Dermis blood vessel endothelial cell (primary cell): ENCODE data around the gene GRXCR1. TPM values are rescaled to one million over a fixed set of nuclear protein-coding genes. Genes with fewer than 3 reads are reported as not detected.

Experiments used
- DNase-seq: peaks from one replicate; pipeline ENCODE4 v3.0.0; 2010
- total RNA-seq: library from RNA; depleted of rRNA; stranded (reverse); fragments of >200 nt; gene quantifications from 2 replicates; pipeline ENCODE4 v1.2.3, GENCODE V29; 2014

The GRXCR1 gene
- total RNA-seq, 1 donor from 2014 or later = not detected

DNA sequence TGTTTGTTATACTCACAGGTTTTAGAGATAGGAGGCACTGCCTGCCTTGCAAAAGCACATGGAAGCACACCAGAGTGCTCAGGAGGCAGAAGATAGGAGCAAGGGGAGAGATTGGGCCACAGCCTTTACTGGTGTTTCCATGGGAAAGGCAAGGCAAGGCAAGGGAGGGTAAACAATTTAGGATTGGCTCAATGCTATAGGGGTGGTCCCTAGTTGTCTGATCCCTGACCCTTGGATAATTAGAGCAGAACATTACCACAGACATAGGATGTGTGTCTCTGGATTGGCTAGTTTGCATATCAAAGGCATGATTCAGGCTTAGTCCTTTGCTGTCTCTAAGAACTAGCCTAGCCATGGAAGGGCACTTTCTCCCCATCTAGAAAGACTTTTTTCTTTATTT lies 36.1 kb downstream of the GRXCR1 start:
- DNase-seq = no peak

GRCh38 chr4:42942216-42942615 lies 49.7 kb downstream of the GRXCR1 start:
- no peak for DNase-seq

DNA sequence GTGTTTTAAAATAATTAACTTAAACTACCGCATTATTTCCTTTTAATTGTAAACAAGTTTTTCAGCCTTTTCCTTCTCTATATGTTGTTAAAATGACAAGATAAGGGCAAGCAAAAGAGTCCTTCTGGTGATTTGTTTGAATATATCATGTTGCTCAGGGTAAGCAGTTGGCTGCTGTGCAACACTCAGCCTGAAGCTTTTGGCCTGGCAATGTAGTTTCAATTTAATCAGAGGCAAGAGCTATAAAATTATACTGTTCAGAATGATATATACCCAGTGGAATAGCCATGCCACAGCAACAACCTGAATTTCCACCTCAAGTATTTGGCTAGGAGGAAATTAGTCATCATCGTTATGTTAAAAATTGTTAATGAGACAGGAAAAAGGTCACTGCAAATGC lies 53.4 kb downstream of the GRXCR1 start:
- no peak for DNase-seq

GRCh38 chr4:42953321-42953720 lies 60.8 kb downstream of the GRXCR1 start:
- DNase-seq = no peak

- no peak for DNase-seq
Measured at GRCh38 chr4:42954963-42955669, 62.6 kb downstream of the GRXCR1 start.

DNA sequence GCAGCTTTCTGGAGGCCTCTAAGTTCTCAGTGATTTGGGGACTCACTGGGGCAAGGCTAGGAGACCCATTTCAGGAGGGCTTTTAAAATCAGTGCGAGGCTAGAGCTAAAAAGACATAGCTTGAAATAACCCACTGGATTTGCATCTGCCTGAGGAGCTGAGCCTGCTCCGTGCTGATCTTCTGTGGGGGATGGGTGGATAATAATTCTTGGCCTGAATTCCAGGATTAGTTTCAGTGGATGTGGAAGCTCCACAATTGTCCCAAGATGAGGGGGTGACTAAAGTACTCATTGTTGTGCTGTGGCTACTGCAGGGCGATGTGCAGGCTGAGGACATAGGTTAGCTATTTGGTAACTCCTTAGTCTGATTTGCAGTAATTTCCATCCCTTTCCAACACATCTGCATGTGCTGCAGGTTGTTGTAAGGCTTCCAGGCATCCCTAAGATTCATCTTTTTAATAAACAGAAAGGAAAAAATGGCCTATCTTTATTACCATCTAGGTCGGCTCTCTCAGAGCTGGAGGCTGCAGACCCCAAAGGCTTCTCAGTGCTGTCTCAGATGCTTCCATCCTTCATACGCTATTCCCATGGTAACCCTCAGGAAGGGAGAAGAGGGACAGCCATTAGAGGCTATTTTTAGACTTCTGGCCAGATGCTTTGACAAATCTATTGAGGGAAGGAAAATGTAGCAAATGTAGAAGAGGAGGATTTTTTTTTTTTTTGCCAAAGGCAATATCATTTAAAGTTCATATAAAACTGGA lies 63.4 kb downstream of the GRXCR1 start:
- no peak for DNase-seq

- no peak for DNase-seq
Measured at GRCh38 chr4:42965326-42965725, 72.8 kb downstream of the GRXCR1 start.

- DNase-seq = no peak
Measured at GRCh38 chr4:42985976-42986375, 93.5 kb downstream of the GRXCR1 start.

DNA sequence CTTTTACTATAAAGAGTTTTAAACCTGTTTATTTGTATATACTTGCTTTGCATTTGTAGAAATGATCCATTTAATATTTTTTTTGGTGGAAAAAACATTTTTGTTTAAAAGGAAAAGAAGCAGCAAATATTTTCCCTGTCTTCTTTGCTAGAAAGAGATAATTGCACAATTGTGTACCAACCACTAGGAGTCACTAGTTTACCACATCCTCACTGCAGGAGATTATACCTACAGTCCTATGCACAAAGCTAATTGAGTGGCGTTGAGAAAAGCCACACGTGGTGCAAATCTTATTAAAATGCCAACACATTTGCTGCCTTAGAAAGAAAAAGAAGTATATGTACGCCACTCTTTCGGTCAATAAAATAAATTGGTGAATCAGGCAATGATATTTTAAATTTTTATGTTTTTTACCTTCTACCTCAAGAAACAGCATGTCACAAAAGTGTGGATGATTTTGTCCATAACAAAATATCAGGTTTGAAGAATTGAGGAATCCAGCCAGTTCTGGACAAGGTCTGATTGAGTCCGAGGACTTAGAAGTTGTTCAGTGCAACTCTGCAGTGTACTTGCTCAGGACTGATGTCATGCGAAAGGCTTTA lies 102.9 kb downstream of the GRXCR1 start:
- DNase-seq = peak; percentile 32

DNA sequence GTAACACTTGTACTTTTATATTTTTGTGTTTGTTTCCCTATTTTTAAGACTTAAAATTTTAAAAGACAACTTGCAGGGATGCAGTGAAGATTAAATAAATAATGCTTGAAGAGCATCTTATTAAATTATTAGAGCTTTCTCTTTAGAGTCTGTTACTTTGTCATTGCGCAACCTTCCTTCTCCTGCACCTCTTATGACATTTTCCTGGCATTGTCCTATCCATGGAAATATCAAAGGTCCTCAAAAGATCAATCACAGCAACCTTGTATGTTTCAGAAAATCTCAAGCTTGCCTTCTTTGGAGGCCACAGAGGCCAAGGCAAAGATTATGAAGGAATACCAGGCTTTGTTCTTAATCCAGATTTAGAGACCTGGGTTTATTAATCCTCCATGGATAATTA lies 116.3 kb downstream of the GRXCR1 start:
- no peak for DNase-seq

- DNase-seq = no peak
Measured at GRCh38 chr4:43014256-43014655, 121.7 kb downstream of the GRXCR1 start.

GRCh38 chr4:43041632-43042031 lies 149.1 kb downstream of the GRXCR1 start:
- no peak for DNase-seq

- DNase-seq = no peak
Measured at GRCh38 chr4:43047058-43047457, 154.5 kb downstream of the GRXCR1 start.

DNA sequence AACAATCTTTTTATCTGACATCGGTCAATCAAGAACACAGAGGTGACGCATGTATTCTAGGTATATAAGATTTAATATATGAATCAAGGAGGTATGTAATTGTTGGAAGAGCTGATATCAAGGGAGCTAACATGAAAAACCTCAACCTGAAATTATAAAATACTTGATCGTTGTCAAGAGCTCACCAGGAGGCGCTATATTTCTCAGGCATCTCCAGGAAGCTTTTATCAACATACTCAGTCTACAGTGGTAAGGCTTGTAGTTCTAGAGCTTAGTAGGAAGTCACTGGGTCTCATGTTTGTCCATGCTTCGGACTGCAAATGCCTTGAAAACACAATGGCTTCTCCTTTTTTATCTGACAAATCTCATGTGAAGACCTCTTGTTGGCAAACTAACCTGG lies 156.1 kb downstream of the GRXCR1 start:
- no peak for DNase-seq

- no peak for DNase-seq
Measured at GRCh38 chr4:43049326-43049725, 156.8 kb downstream of the GRXCR1 start.

DNA sequence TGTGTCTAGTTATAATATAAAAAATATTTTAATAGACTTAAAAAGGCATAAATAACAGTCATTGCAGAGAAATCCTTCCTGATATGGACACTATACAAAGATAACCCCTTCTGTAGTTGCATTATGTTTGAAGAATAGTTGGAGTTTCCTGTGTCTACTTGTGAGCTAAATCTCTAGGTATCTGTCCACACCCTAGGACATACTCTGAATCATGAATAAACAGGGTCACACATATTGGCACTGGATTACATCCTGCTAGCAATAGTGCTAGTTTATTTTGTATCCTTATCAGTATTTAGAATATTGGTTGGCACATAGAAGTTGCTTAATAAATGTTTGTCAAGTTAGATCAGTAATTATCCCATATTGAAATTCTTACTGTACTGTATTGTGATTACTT lies 173.9 kb downstream of the GRXCR1 start:
- DNase-seq = no peak

DNA sequence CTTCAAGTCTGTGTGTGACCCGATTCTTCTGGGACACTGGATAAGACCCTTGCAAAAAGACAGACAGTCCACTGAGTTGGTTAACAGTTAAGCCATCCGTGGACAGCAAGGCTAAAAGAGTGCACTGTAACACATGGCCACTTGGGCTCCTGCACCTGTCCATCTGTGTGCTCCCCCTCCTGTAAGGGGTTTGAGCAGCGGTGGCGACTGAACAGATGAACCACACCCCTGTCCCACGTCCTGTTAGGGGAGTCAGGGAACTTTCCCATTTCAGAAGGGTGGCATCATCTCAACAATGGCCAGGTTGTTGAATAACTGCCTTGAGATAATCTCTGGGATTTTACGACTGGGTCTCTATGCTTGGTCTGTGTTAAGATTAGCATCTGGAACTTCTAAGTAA lies 178.6 kb downstream of the GRXCR1 start:
- DNase-seq = no peak

Other genes starting within 250 kb of the GRXCR1 start
- gene ATP8A1, start 235.6 kb upstream of the GRXCR1 start, total RNA-seq = 16.7 and 40.8 TPM in 2 replicates